NCI-H187 treated with DMSO at 0.1 percent for 48 hours (cell line): Measurements from ENCODE around the gene KAZALD1.

Source experiments
- DNase-seq: peaks from one replicate; lab custom pipeline; 2025; lab: John Stamatoyannopoulos, UW

KAZALD1 gene

DNA sequence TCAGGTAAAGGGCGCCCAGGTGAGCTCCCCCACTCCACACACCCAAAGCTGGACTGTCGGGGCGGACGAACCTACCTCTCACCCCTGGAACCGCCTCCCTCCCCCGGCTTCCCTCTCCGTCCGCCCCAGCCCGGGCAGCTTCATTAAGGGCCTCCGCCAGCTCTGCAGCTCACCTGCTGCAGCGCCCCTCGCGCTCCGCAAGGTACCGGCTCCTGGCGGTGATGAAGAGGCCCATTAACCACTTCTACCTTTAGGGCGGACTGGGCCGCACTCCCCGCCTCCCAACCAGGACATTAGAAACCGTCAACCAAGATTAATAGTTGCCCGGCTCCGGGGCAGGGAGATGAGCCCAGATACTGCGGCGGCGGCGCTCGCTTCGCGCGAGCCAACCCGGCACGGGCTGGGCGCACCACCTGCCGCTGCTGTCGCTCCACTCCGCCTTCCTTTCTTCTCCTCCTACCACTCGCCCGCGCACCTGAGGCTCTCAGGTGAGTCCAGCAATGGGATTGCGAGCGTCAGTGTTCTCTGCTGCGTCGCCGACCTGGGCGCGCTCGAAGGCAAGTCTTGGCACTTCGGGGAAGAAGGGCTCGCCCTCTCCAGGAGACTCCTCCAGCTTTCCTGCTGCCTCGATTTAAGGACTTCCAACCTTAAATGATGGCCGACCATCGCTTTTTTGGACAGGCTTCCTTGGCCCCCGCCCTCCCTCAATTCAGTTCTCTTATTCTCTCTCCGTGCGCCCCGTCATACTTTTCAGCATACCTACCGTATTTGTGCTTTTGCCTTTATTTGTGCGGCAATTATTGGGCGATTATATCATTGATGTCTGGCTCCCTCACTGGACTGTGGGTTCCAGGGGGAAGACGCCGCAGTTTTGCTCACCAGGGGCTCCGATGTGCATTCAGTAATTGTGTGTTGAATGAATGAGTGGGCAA is 13.6 kb upstream of the KAZALD1 start:
- DNase-seq: peak; percentile 49

DNA sequence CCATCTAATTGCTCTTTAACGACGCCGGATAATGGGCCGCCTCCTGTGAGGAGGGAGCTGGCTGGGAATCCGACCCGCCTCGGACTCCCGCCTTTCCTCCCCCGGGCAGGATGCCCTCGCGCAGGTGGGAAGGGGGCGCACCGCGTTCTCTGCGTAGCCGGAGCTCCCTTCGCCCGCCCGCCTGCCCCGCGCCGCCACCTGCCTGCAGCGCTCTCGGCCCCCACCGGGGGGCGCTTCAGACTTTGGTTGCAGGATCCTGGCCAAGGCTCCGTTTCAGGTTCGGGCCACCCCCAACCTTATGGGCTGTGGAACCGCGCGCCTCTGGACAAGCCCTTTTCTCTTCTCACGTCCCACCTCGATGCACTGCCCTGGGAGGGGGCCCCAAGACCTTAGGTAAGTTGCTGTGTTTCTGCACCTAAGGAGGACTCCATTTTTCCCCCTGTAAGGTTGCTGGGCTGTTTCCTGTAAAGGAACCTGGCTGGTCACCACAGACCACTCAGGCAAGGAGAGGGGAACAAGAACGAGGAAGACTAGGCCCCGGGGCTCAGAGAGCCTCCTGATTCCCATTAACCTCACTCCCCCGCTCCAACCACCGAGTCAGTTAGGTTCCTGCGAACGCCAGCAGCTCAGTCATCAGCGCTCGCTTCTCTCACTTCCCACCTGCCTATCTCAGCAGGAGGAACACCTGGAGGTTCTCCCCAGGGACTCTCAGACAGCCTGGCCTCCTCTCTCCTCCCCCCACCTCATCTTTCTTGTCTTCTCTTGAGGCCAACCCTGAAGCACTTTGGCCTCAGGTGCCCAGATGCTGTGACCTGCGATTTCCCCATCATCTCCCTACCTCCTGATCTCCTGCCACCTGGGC is 11.3 kb upstream of the KAZALD1 start:
- DNase-seq: no peak

DNA sequence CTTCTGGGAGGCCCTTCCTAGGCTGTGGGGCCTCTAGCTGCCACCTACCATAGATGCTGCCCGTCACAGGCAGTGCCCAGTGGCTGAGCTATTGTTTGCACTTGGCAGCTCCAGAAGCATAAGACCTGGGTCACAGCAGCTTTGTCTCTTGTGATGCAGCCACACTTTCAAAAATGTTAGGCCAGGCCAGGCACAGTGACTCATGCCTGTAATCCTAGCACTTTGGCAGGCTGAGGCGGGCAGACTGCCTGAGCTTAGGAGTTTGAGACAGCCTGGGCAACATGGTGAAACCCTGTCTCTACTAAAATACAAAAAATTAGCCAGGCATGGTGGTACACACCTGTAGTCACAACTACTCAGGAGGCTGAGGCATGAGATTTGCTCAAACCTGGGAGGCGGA is 9.5 kb upstream of the KAZALD1 start:
- no peak for DNase-seq

DNA sequence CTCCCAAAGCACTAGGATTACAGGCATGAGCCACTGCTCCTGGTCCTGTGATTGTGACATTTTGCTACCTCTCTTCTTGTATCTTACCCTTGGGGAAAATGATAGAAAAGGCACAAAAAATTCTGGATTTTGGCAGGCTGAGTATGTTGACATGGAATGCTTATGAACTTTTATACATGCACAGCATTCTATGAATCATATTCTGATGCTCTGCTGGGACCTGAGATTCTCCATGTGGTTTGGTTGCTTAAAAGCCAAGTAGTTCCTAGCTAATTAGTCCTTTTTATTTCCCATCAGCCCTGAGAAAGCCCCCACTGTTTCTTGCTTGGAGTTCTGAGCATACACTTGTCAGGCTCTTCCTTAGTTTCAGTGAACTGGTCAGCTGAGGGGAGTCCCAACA is 8.3 kb upstream of the KAZALD1 start:
- no peak for DNase-seq

DNA sequence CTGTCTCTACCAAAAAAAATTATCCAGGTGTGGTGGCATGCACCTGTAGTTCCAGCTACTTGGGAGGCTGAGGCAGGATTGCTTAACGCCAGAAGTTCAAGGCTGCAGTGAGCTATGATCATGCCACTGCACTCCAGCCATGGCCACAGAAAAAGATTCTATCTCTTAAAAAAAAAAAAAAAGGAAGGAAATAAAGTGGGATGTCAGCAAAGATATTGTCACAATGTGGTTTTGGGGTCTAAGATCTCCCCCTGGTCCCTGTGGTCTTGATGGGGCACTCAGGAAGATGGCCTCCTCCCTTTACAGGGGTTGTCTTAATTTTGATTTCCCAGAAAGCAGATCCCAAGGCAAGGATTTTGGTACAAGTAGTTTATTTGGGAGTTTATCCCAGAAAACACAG is 7.4 kb upstream of the KAZALD1 start:
- DNase-seq: no peak

DNA sequence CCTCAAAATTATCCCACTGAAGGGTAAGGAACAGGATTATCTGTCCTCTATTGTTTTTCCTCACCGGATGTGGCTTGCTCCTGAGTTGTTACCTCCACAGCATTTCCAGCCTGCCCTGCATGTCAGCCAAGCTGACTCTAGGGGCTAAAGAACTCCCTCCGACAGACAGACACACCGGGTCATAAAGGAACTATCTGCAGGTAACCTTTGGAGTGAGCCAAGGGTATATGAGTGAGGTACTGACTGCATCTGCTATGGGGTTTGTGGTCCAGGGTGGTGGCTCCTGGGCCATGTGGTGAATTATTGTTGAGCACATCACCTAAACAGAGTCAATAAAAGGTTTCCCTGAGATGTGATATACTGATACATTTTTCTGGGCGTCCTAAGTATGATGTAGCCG is 6.9 kb upstream of the KAZALD1 start:
- no peak for DNase-seq

DNA sequence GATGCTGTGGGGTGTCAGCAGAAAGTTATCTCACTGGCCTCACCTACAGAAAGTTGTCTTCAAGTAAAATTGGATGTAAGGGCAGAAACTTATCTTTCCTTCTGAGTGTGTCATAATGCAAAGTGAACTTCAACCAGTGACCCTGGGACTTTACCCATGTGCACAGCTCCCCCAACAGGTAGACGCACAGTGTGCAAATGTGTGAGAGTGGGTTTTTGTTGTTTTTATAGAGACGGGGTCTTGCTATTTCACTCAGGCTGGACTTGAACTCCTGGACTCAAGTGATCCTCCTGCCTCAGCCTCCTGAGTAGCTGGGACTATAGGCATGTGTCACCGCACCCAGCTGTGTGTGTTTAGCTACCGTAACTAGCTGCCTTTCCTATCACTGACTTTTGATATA is 6.4 kb upstream of the KAZALD1 start:
- no peak for DNase-seq

DNA sequence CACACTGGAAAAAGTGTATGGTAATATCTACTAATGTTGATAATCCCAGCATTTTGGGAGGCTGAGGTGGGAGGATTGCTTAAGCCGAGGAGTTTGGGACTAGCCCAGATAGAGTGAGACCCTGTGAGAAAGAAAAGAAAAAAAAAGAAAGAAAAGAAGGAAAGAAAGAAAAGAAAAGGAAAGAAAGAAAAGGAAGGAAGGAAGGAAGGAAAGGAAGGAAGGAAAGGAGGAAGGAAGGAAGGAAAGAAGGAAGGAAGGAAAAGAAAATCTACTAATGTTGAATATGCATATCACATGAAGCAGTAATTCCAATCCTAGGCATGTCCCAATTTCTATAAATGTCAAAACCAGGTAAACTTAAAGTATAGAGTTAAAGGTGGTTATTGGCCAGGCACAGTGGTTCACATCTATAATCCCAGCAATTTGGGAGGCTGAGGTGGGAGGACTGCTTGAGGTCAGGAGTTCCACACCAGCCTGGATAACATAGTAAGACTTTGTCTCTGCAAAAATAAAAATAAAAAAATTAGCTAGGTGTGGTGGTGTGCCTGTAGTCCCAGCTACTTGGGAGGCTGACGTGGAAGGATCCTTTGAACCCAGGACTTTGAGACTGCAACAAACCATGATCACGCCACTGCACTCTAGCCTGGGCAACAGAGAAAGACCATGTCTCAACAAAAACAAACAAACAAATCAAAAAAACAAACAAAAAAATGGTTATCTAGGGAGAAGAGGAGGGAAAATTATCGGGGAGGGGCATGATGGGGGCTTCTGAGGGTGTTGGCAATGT is 5.2 kb upstream of the KAZALD1 start:
- no peak for DNase-seq

DNA sequence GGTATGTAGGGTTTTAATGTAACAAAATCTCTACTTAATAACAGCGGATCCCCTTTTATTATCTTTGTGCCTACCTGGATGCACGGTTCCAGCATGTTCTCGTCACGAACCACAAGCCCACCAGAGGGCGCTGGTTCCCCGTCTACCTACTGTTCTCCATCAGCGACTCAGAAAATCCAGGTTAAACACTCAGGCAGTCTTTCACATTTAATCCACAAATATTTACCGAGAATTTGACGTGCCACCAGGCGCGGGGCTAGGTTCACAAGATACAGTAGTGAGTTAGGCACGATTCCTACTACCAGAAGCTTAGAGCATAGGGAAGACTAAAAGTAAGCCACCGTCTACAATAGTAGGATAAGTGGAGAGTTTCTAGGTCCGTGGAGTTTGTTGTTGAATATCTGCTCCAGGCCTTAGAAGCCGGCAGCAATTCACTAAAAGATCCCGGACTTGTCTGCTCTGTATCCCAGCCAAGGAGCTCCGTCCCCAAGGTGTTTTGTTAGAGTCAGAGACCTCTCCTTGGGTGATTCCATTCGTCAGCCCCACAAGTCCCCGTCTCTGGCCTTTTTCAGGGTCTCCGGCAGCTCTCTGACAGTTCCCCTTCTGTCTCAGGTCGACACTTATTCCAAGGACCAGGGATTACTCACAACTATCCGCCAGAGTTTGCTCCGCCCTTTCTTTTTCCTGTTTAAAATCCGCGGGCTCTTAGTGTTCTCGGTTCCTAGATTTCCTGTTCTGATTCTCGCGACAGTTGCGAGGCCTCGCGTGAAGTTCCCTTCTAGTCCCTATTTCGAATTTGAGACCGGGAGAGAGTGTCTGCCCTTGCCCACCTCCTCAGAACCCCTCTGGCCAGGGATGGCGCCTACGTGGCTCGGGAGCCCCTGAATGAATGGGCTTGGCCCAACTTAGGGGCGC is 1.5 kb upstream of the KAZALD1 start:
- DNase-seq: peak; percentile 54

DNA sequence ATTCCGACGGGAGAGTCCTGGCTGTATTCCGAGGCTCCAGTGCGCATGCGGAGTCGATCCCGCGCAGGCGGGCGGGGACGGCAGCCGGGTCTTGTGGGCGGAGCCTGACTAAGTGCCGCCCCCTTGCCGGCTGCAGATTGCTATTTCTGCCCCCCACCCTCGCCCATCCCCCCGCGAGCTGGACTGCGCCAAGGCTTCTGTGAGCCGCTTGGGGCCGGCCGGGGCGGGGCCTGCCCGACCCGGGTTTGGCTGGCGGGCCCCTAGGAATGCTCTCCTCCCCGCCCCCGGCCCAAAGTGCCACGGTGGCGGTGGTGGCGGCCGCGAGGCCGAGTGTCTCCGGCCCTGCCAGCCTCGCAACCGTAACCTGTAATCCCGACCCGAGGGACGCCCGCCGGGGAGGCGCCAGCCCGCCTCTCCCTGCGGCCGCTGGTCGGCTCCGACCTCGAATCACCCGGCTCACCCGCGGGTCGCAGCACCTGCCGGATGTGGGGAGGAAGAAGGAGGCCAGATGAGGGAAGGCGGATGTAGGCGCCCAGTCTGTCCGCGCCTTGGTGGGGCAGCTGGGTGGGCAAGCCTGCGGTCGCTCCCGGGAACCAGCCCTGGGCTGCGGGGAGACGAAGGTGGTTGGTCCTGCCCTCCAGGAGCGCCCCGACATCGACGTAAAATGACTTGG is 702 bp upstream of the KAZALD1 start:
- no peak for DNase-seq

DNA sequence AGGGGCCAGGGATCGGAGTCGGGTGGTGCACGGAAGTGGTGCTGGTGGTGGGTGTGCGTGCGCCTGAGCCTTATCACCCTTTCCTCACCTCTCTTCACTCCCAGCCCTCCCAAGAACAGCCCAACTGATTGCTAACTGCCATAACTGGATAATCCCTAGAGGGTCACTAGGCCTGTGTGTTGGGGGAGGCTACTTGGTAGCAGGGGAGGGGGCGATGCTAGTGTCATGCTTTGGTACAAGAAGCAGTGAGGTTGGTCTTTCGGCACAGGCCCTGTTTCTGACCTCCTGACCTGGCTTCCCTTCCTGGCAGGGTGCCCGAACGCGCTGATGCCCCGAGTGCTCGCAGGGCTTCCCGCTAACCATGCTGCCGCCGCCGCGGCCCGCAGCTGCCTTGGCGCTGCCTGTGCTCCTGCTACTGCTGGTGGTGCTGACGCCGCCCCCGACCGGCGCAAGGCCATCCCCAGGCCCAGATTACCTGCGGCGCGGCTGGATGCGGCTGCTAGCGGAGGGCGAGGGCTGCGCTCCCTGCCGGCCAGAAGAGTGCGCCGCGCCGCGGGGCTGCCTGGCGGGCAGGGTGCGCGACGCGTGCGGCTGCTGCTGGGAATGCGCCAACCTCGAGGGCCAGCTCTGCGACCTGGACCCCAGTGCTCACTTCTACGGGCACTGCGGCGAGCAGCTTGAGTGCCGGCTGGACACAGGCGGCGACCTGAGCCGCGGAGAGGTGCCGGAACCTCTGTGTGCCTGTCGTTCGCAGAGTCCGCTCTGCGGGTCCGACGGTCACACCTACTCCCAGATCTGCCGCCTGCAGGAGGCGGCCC is 652 bp downstream of the KAZALD1 start:
- DNase-seq: no peak

DNA sequence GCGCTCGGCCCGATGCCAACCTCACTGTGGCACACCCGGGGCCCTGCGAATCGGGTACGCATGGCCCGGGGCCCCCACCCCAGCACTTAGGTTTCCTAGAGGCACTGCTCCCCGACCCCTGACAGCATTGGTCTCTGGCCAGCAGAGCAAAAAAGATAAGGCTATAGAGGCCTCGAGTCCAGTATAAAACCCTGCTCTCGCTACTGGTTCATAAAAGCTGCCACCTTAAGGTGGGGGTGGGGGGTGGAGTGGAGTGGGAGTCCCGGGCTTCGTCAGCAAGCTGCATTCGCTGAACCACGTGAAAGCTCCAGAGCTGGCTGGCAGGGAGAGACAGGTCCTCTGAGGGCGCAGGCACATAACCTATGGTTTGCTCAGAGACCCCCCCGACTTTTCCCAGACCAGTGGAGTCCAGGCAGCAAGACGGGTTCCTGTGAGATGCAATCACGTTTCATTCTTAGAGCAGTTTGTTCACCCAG is 1.3 kb downstream of the KAZALD1 start:
- no peak for DNase-seq

DNA sequence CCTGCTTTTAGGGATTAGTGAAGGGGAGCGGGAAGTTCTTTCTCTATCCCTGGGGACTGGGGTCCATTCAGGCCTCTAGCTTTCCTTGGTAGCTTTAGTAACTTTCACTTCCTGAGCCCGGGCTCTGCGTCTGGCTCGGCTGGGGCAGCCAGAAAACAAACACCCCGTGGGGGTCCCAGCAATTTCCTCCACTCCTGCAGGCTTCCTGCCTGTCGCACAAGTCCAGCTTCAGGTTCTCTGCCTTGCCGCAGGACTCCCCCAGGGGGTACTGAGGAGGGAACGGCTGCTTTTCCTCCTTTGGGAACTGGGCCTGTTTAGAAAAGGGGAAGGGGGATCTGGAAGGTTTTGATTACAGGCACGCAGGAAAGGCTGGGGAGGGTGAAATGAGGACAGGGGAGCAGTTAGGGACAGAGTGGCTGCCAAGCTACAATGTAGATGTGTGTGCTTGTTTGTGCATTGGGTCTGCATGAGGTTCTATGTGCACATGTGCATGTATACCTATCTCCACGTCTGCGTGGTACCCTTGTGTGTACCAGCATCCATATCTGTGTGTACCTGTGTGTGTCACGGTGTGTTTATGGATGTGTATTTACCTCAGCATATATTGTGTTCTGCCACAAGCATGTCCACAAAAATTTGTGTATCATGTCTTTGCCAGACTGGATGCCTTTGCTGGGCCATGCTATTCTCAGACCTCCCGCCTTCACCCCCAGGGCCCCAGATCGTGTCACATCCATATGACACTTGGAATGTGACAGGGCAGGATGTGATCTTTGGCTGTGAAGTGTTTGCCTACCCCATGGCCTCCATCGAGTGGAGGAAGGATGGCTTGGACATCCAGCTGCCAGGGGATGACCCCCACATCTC is 2.0 kb downstream of the KAZALD1 start:
- DNase-seq: no peak

DNA sequence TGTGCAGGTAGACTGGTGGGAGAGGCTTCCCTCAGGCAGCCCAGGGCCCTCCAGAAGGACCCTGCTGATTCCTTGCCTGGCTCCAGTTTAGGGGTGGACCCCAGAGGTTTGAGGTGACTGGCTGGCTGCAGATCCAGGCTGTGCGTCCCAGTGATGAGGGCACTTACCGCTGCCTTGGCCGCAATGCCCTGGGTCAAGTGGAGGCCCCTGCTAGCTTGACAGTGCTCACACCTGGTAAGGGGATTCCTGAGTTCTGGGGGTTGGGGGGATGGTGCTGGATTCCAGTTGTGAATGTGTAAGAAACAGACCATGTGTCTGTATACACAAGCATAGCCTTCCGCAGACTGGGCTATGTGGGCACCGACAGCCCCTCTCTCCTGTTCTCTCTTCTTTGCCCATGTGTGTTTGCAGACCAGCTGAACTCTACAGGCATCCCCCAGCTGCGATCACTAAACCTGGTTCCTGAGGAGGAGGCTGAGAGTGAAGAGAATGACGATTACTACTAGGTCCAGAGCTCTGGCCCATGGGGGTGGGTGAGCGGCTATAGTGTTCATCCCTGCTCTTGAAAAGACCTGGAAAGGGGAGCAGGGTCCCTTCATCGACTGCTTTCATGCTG is 2.7 kb downstream of the KAZALD1 start:
- no peak for DNase-seq

DNA sequence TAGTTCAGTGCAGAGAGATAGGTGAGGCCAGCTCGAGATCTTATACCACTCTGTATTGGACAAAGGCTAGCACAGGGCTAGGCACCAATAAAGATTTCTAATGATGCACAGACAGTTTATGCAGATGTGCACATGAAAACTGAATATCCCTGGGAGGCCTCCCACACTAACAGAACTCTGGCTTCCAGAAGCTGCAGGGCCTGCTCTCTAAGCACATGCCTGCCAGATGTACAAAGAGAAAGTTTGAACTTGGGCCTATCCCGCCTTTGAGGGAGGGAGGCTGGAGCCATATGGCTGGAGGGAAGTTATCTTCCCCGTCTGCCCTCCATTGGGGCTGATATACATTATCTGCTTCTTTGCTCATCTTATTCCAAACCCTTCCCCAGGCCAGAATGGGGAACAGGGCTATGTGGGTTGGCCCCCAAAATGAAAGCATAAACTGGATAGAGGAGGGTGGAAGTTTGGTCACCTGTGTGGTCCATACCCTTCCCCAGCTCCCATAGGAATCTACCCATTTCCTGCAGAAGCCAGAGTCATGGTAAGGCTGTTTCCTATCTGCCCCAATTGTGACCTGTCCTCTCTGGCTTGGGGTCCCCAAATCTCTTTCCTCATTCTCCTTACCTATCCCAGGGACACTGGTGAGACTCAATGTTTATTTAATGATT is 3.8 kb downstream of the KAZALD1 start:
- no peak for DNase-seq

DNA sequence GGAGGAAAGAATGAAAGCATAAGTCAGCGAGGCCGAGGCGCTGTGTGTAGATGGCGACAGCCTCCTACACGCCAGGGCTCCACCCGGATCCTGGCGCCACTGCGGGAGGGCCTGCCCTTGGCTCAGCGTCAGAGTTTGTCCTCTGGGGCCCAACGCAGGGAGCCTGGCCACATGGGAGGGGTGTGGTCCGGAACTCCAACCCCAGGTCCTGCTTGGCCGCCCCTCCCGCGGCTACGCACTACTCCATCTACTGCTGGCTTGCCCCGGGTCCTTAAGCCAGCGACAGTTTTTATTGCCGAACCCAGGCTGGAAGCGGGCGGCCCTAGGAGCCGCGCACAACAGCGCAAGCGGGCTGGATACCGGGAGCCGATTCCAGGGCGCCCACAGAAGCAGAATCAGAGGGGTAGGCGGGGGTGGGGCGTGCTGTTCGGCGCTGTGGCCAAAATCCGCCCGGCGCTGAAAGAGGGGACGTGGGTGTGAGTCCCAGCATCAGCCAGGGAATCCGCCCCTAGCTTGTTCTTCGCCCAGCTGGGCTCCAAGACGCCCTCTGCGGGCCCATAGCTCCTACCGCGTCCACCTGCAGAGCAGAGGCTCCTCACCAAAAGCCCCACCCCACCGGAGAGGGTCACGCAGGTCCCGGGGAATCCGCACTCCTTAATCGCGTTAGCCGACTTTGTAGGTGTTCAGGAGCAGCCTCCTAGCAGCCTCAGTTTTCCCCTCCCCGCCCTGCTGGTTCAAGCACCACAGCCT is 4.5 kb downstream of the KAZALD1 start:
- no peak for DNase-seq

DNA sequence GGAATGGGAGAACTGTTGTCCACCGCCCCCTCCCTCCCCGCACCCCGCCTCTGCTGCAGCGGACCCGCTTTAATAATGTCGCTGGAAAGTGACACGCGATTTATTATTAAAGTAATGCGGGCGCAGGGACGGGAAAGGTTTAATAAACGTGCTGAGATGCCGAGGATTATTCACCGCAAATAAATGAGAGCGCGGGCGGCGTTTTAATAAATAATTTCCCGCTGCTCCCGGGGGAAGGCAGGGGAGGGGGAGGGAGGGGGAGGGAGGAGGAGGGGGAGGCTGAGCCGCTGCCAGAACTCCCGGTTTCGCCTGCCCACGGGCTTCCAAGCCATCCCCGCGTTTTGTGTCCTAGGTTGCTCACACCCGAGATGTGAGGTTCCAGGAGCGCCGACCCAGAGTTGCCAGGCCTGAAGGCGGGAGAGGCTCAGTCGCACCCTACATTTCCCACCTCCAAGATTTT is 5.1 kb downstream of the KAZALD1 start:
- no peak for DNase-seq
